ENCODE data around the gene ALKBH8.

- TF ChIP-seq POLR2A (IDR thresholded peaks at IDR 0.05), result no peak
- TF ChIP-seq CTCF (IDR thresholded peaks at IDR 0.05), result no peak
Measured at GRCh38 chr11:107608809-107609208, 43.3 kb upstream of the ALKBH8 start.
